GM23338 (cell line): ENCODE measurements around the gene RGSL1. TPM values are rescaled to one million over a fixed set of nuclear protein-coding genes. Genes with fewer than 3 reads are reported as not detected.

ENCODE experiments used
- ATAC-seq: fragments of 200-7000 bp; cut with Tn5 transposase; 3 replicates; pipeline ENCODE4 v1.9.1; 2020
- DNase-seq: peaks from one replicate; pipeline ENCODE4 v3.0.0-alpha.2; 2015; ENCODE audit warnings: low spot score
- H2AFZ ChIP-seq: fragments of 200-600 bp; sonication (generic); 2 replicates; pipeline ENCODE4 v1.8.0; 2016; ENCODE audit warnings: antibody characterized with exemption, mild to moderate bottlenecking, moderate library complexity
- H3F3A ChIP-seq: fragments of 200-600 bp; sonication (generic); replicated peaks from 2 replicates; pipeline ENCODE4 v1.8.0; 2017; ENCODE audit warnings: antibody characterized with exemption, mixed run types, low read depth
- H3K27ac ChIP-seq: fragments of 200-600 bp; sonication (generic); 2 replicates; pipeline ENCODE4 v1.6.1; 2016; ENCODE audit warnings: low read depth
- H3K27me3 ChIP-seq: fragments of 200-600 bp; sonication (generic); 2 replicates; pipeline ENCODE4 v1.8.0; 2016; ENCODE audit warnings: mild to moderate bottlenecking, mixed run types, moderate library complexity; ENCODE audit not compliant: insufficient read depth
- H3K36me3 ChIP-seq: fragments of 200-600 bp; sonication (generic); 2 replicates; pipeline ENCODE4 v1.8.0; 2016; ENCODE audit warnings: mild to moderate bottlenecking; ENCODE audit not compliant: insufficient read depth
- H3K4me1 ChIP-seq: fragments of 200-600 bp; sonication (generic); 2 replicates; pipeline ENCODE4 v1.8.0; 2016; ENCODE audit warnings: mild to moderate bottlenecking, moderate library complexity; ENCODE audit not compliant: insufficient read depth
- H3K4me2 ChIP-seq: fragments of 200-600 bp; sonication (generic); 2 replicates; pipeline ENCODE4 v1.7.1; 2017; ENCODE audit warnings: mixed run types
- H3K4me3 ChIP-seq: fragments of 200-600 bp; sonication (generic); 2 replicates; pipeline ENCODE4 v1.6.1; 2016; ENCODE audit warnings: mixed run types
- H3K79me2 ChIP-seq: fragments of 200-600 bp; sonication (generic); replicated peaks from 2 replicates; pipeline ENCODE4 v1.8.0; 2017; ENCODE audit warnings: mild to moderate bottlenecking; ENCODE audit not compliant: insufficient read depth
- H3K9me2 ChIP-seq: fragments of 200-600 bp; sonication (generic); 2 replicates; pipeline ENCODE4 v1.8.0; 2017; ENCODE audit not compliant: insufficient read depth
- H4K20me1 ChIP-seq: fragments of 200-600 bp; sonication (generic); replicated peaks from 2 replicates; pipeline ENCODE4 v1.8.0; 2017; ENCODE audit warnings: mild to moderate bottlenecking; ENCODE audit not compliant: insufficient read depth
- H3K27ac Mint-ChIP-seq: 2 replicates; pipeline ENCODE4 v1.8.0; 2020; ENCODE audit warnings: inconsistent platforms, mild to moderate bottlenecking, moderate library complexity, mixed read lengths
- H3K27me3 Mint-ChIP-seq: 3 replicates; pipeline ENCODE4 v1.8.0; 2022; ENCODE audit warnings: low read depth, mild to moderate bottlenecking, moderate library complexity, mixed read lengths, inconsistent platforms; ENCODE audit not compliant: insufficient read depth, poor library complexity
- H3K36me3 Mint-ChIP-seq: 3 replicates; pipeline ENCODE4 v1.8.0; 2021; ENCODE audit warnings: low read depth, mild to moderate bottlenecking, inconsistent platforms, moderate library complexity, mixed read lengths
- H3K4me1 Mint-ChIP-seq: 3 replicates; pipeline ENCODE4 v1.8.0; 2020; ENCODE audit warnings: mild to moderate bottlenecking, inconsistent platforms, mixed read lengths
- H3K4me3 Mint-ChIP-seq: 3 replicates; pipeline ENCODE4 v1.8.0; 2021; ENCODE audit warnings: moderate library complexity, mild to moderate bottlenecking, inconsistent platforms, mixed read lengths
- H3K9me3 Mint-ChIP-seq: 3 replicates; pipeline ENCODE4 v1.8.0; 2020; ENCODE audit warnings: moderate library complexity, mild to moderate bottlenecking, inconsistent platforms, mixed read lengths
- CTCF ChIP-seq, 2 experiments: fragments of 200-600 bp in 1 of 2; sonication (generic) in 1 of 2; conservative IDR thresholded peaks; 2 replicates each; pipeline versions ENCODE4 v1.5.1 to v1.6.1; 2016 to 2017; ENCODE audit warnings: antibody characterized with exemption in 2 of 2, low read depth in 2 of 2, mild to moderate bottlenecking in 2 of 2, moderate library complexity in 1 of 2
- ETS1 ChIP-seq: IDR thresholded peaks from 2 replicates; pipeline ENCODE4 v1.6.1; 2016; ENCODE audit warnings: antibody characterized with exemption
- JUNB ChIP-seq: IDR thresholded peaks from one replicate; pipeline ENCODE4 v1.6.1; 2016; ENCODE audit warnings: antibody characterized with exemption; ENCODE audit not compliant: unreplicated experiment
- POLR2AphosphoS5 ChIP-seq: IDR thresholded peaks from 2 replicates; pipeline ENCODE4 v1.6.1; 2016; ENCODE audit warnings: antibody characterized with exemption, low read depth
- ZNF331 ChIP-seq: fragments of 250-450 bp; sonication (Bioruptor Pico); IDR thresholded peaks from 2 replicates; pipeline ENCODE4 v1.5.0; 2020; ENCODE audit warnings: low read depth, mild to moderate bottlenecking, moderate library complexity
- ZNF462 ChIP-seq: fragments of 250-450 bp; sonication (Bioruptor Pico); IDR thresholded peaks from 2 replicates; pipeline ENCODE4 v1.5.0; 2020; ENCODE audit warnings: mild to moderate bottlenecking, moderate library complexity
- polyA plus RNA-seq: library from polyadenylated mRNA; unstranded; fragments of >200 nt; fragmentation: Nextera tagmentation; extraction: Ambion mirVana; gene quantifications from 2 replicates; pipeline ENCODE4 v1.2.1, GENCODE V29; 2016
- total RNA-seq: library from RNA; depleted of rRNA; stranded (reverse); fragments of >200 nt; shearing (Covaris generic); gene quantifications from 2 replicates; pipeline ENCODE4 v1.2.3, GENCODE V29; 2014

RGSL1 gene
- total and polyA plus RNA-seq, 2 experiments from 2014 or later, result not detected

GRCh38 chr1:182589931-182590330 is 140.0 kb downstream of the RGSL1 start (continued):
- no peak for TF ChIP-seq ZNF462 (CRISPR knock-in tag)
- no peak for TF ChIP-seq JUNB
- no peak for TF ChIP-seq ZNF331 (CRISPR knock-in tag)

- Mint-ChIP-seq H3K36me3 (no peaks in the 10 kb centered on the region), H3K9me3 (no peaks in the 10 kb centered on the region), H3K4me1 (peaks cover 4% of the 10 kb centered on the region), H3K4me3 (no peak overlapping the region), H3K27me3 (no peaks in the 10 kb centered on the region), H3K27ac (no peak overlapping the region)
- Histone ChIP-seq H3K79me2 (peaks cover under 1% of the 10 kb centered on the region; the same call in 1 of the 2 replicates), H3K4me1 (no peaks in the 10 kb centered on the region), H3K9me2 (no peaks in the 10 kb centered on the region), H4K20me1 (peaks cover 6% of the 10 kb centered on the region; the same call in 1 of the 2 replicates), H2AFZ (no peak overlapping the region), H3K27ac (no peak overlapping the region), H3K27me3 (no peaks in the 10 kb centered on the region), H3K4me2 (no peak overlapping the region), H3K36me3 (peaks cover 14% of the 10 kb centered on the region), H3K4me3 (no peak overlapping the region), H3F3A (0 out of 2 replicates have a peak, but pooled peaks cover 3% of the 10 kb centered on the region)
- ATAC-seq, result peak; percentile 69
- TF ChIP-seq POLR2AphosphoS5, result no peak
- TF ChIP-seq ETS1, result no peak
- TF ChIP-seq CTCF (conservative IDR thresholded peaks at IDR 0.05; ENCODE audit: low read depth in 2 of 2), result peak; percentile 93 to 96
- DNase-seq, result peak; percentile 86
Observed at GRCh38 chr1:182595641-182596240, 145.8 kb downstream of the RGSL1 start.
